Measurements from ENCODE around the gene ZDHHC7.

DNA sequence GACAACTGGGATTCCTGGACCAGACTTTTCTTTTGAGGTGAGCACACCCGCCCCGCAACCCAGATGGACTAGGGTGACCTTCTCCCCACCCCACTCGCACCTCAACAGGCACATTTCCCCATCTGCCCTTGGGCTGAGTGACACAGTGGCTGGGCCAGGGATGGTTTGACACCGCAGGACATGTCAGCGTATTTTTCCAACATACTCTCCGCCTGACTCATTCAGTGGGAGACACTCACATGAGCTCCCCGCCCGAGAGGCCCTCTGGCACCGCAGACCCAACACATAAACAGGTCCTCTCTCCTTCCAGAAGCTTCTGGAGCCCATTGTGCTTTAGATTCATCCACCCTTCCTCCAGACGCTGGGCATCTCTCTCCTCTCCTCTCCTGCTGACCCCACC, 69.4 kb downstream of the ZDHHC7 start:
- TF ChIP-seq EZH2 (IDR thresholded peaks at IDR 0.05; ENCODE audit: insufficient read depth, poor library complexity, severe bottlenecking) (no peak), EZH2phosphoT487 (IDR thresholded peaks at IDR 0.05; ENCODE audit: insufficient read depth, low read depth) (no peak)
